Caco-2 (cell line): ENCODE results near the gene ZNRF3. TPM values are rescaled to one million over a fixed set of nuclear protein-coding genes. Genes with fewer than 3 reads are reported as not detected.

Source experiments
- BruUV-seq: library from RNA; stranded (reverse); fragments of 400-500 nt; replicated peaks from 2 replicates; lab custom pipeline; 2021; lab: Mats Ljungman, UMichigan
- CTCF ChIA-PET: fragments of 300-600 bp; sonication (Branson Sonifier 250); formaldehyde crosslinking; loops from one replicate; lab custom pipeline; 2022; ENCODE audit warnings: antibody characterized with exemption; lab: Charles Lee
- POLR2A ChIA-PET: fragments of 300-600 bp; sonication (Branson Sonifier 250); formaldehyde crosslinking; loops from one replicate; lab custom pipeline; 2022; ENCODE audit warnings: antibody characterized with exemption; lab: Charles Lee
- DNase-seq, 2 experiments: peaks; one replicate each; pipeline versions ENCODE4 v3.0.0 to v3.0.0-alpha.2; 2020 to 2022
- H3K27me3 ChIP-seq: replicated peaks from 2 replicates; pipeline ENCODE4 v1.6.0; 2011; ENCODE audit warnings: low read length; ENCODE audit not compliant: control insufficient read depth, insufficient read depth
- H3K36me3 ChIP-seq: 2 replicates; pipeline ENCODE4 v1.5.1; 2011; ENCODE audit warnings: low read length; ENCODE audit not compliant: control insufficient read depth, insufficient read depth
- H3K4me1 ChIP-seq: fragments of 250-450 bp; sonication (Bioruptor Pico); 2 replicates; pipeline ENCODE4 v1.5.1; 2020; ENCODE audit warnings: mild to moderate bottlenecking
- H3K4me3 ChIP-seq: 2 replicates; pipeline ENCODE4 v1.5.1; 2011; ENCODE audit warnings: low read depth, mild to moderate bottlenecking, control low read depth, low read length
- H3K9me3 ChIP-seq: fragments of 250-450 bp; sonication (Bioruptor Pico); 2 replicates; pipeline ENCODE4 v1.5.1; 2020; ENCODE audit warnings: mild to moderate bottlenecking, moderate library complexity
- H3K27ac Mint-ChIP-seq: one replicate; pipeline ENCODE4 v1.8.0; 2022; ENCODE audit warnings: mixed read lengths; ENCODE audit not compliant: unreplicated experiment
- H3K27me3 Mint-ChIP-seq: one replicate; pipeline ENCODE4 v1.8.0; 2022; ENCODE audit warnings: mixed read lengths; ENCODE audit not compliant: insufficient read depth, unreplicated experiment
- H3K36me3 Mint-ChIP-seq: one replicate; pipeline ENCODE4 v1.8.0; 2022; ENCODE audit warnings: mild to moderate bottlenecking, mixed read lengths; ENCODE audit not compliant: insufficient read depth, unreplicated experiment
- H3K4me1 Mint-ChIP-seq: one replicate; pipeline ENCODE4 v1.8.0; 2022; ENCODE audit warnings: low read depth, mixed read lengths; ENCODE audit not compliant: unreplicated experiment
- H3K4me3 Mint-ChIP-seq: one replicate; pipeline ENCODE4 v1.8.0; 2022; ENCODE audit warnings: mild to moderate bottlenecking, moderate library complexity, mixed read lengths; ENCODE audit not compliant: unreplicated experiment
- H3K9me3 Mint-ChIP-seq: one replicate; pipeline ENCODE4 v1.8.0; 2022; ENCODE audit warnings: mixed read lengths; ENCODE audit not compliant: unreplicated experiment
- CTCF ChIP-seq, 2 experiments: fragments of 200-600 bp in 1 of 2; IDR thresholded peaks; 1 replicate in 1 of 2; 2 replicates in 1 of 2; pipeline versions ENCODE4 v1.5.1 to v1.8.0; 2011 to 2022; ENCODE audit warnings: antibody characterized with exemption in 1 of 2, control low read depth in 1 of 2, inconsistent platforms in 1 of 2, low read depth in 1 of 2, low read length in 1 of 2, mild to moderate bottlenecking in 1 of 2, moderate library complexity in 1 of 2; ENCODE audit not compliant: insufficient read depth in 1 of 2, severe bottlenecking in 1 of 2, unreplicated experiment in 1 of 2
- intact Hi-C: fragments of 100-400 bp; cut with micrococcal nuclease; formaldehyde crosslinking; loops from one replicate; pipeline ENCODE4 v1.10.0; 2022; ENCODE audit not compliant: unreplicated experiment
- total RNA-seq: library from RNA; stranded (reverse); gene quantifications from 2 replicates; pipeline ENCODE4 v1.2.3, GENCODE V29; 2022

Gene ZNRF3
- total RNA-seq, 1 experiment from 2014 or later = 41.1 TPM

DNA sequence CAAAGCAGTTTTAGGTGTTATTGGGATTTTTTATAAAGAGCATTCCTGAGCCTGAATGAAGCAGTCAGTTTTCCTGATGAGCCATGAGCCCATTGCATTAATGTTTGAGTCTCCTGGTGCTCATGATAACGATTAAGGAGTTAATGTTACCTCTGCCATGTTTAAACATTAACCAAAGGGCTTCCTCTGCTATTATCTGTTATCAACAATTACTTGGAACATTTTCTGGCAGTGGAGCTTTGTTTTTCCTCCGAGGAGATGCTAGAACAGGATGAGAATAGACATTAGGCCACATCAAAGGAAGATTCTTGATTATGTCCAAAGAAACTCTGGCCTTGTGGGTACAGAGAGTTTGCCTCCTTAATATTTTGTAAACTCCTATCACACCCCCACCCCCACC lies 49.9 kb downstream of the ZNRF3 start:
- no peaks in the 10 kb centered on the region for H3K27me3 Mint-ChIP-seq
- H3K27ac Mint-ChIP-seq = peak overlapping the region; percentile 52
- H3K36me3 Mint-ChIP-seq = peaks cover 55% of the 10 kb centered on the region
- intact Hi-C loops = loop anchor here (5.0 kb wide), 1 partner anchor 46 kb away; no protein-coding TSS in a partner anchor
- Histone ChIP-seq H3K4me3 (no peak overlapping the region), H3K36me3 (no peaks in the 10 kb centered on the region; the same call in 1 of the 2 replicates), H3K27me3 (no peaks in the 10 kb centered on the region), H3K4me1 (peaks cover 74% of the 10 kb centered on the region), H3K9me3 (no peaks in the 10 kb centered on the region)
- peak in 1 of 2 experiments; percentile 43 for DNase-seq
- peak overlapping the region; percentile 57 for H3K4me3 Mint-ChIP-seq
- ChIA-PET POLR2A (no interaction called here), CTCF (interaction anchor here (1.7 kb wide), 1 partner anchor 10 kb away, joined by 3 read pairs; no protein-coding TSS in a partner anchor)
- H3K4me1 Mint-ChIP-seq = peaks cover 82% of the 10 kb centered on the region
- H3K9me3 Mint-ChIP-seq = no peaks in the 10 kb centered on the region
- TF ChIP-seq CTCF (IDR thresholded peaks at IDR 0.05; ENCODE audit: insufficient read depth in 1 of 2, low read depth in 1 of 2, low read length in 1 of 2, severe bottlenecking in 1 of 2, unreplicated experiment in 1 of 2) = no peak
- BruUV-seq = no TSS peak

GRCh38 chr22:28934026-28934425 lies 50.7 kb downstream of the ZNRF3 start:
- POLR2A ChIA-PET = no interaction called here
- no peaks in the 10 kb centered on the region for H3K27me3 Mint-ChIP-seq
- no peaks in the 10 kb centered on the region for H3K9me3 Mint-ChIP-seq

GRCh38 chr22:28935140-28935539 lies 51.8 kb downstream of the ZNRF3 start:
- POLR2A ChIA-PET = interaction anchor here (0.6 kb wide), 1 partner anchor 17 kb away, joined by 4 read pairs; no protein-coding TSS in a partner anchor

More at GRCh38 chr22:28934026-28934425, 50.7 kb downstream of the ZNRF3 start:
- intact Hi-C loops = loop anchor here (5.0 kb wide), 1 partner anchor 47 kb away; no protein-coding TSS in a partner anchor
- CTCF ChIA-PET = interaction anchor here (1.7 kb wide), 1 partner anchor 9 kb away, joined by 3 read pairs; no protein-coding TSS in a partner anchor
- no peaks in the 10 kb centered on the region; the same call in 1 of the 2 replicates for H3K36me3 ChIP-seq
- Mint-ChIP-seq H3K36me3 (peaks cover 54% of the 10 kb centered on the region), H3K27ac (peak overlapping the region; percentile 39), H3K4me1 (peaks cover 79% of the 10 kb centered on the region), H3K4me3 (peak overlapping the region; percentile 57)
- no peak overlapping the region for H3K4me3 ChIP-seq
- no peaks in the 10 kb centered on the region for H3K9me3 ChIP-seq
- DNase-seq = no peak
- BruUV-seq = no TSS peak
- H3K4me1 ChIP-seq = peaks cover 75% of the 10 kb centered on the region
- no peak for TF ChIP-seq CTCF (IDR thresholded peaks at IDR 0.05; ENCODE audit: insufficient read depth in 1 of 2, low read depth in 1 of 2, low read length in 1 of 2, severe bottlenecking in 1 of 2, unreplicated experiment in 1 of 2)
- H3K27me3 ChIP-seq = no peaks in the 10 kb centered on the region

More at GRCh38 chr22:28935140-28935539, 51.8 kb downstream of the ZNRF3 start:
- H3K36me3 ChIP-seq = no peaks in the 10 kb centered on the region; the same call in 1 of the 2 replicates
- Mint-ChIP-seq H3K36me3 (peaks cover 46% of the 10 kb centered on the region), H3K4me1 (peaks cover 87% of the 10 kb centered on the region), H3K4me3 (peak overlapping the region; percentile 4), H3K27ac (peak overlapping the region; percentile 35), H3K27me3 (no peaks in the 10 kb centered on the region), H3K9me3 (no peaks in the 10 kb centered on the region)
- intact Hi-C loops = no loop called here
- TF ChIP-seq CTCF (IDR thresholded peaks at IDR 0.05; ENCODE audit: insufficient read depth in 1 of 2, low read depth in 1 of 2, low read length in 1 of 2, severe bottlenecking in 1 of 2, unreplicated experiment in 1 of 2) = no peak
- DNase-seq = no peak
- H3K4me3 ChIP-seq = no peak overlapping the region
- no peaks in the 10 kb centered on the region for H3K9me3 ChIP-seq
- CTCF ChIA-PET = no interaction called here
- no TSS peak for BruUV-seq
- peaks cover 71% of the 10 kb centered on the region for H3K4me1 ChIP-seq
- H3K27me3 ChIP-seq = no peaks in the 10 kb centered on the region
